LNCaP clone FGC (cell line): ENCODE measurements around the gene ZP2.

Source experiments
- DNase-seq: peaks from one replicate; pipeline ENCODE4 v3.0.0-alpha.2; 2011; ENCODE audit warnings: low read depth
- H3K4me3 ChIP-seq: 2 replicates; pipeline ENCODE4 v1.5.1; 2011; ENCODE audit warnings: mild to moderate bottlenecking, low read depth, low read length, control low read depth
- CTCF ChIP-seq: IDR thresholded peaks from 2 replicates; pipeline ENCODE4 v1.5.1; 2012; ENCODE audit warnings: mild to moderate bottlenecking; ENCODE audit not compliant: control insufficient read depth, insufficient read depth; ENCODE audit errors: extremely low read depth

The ZP2 gene

GRCh38 chr16:21150375-21151001, 60.9 kb downstream of the ZP2 start, which contains the start of gene DNAH3:
Gene DNAH3, minus strand, starts transcription at chr16:21150846. Its CDS starts 527 bp downstream, at chr16:21150319.
- DNase-seq, result no peak
- H3K4me3 ChIP-seq, result no peak within 1 kb of the TSS
- TF ChIP-seq CTCF, result no peak
